ENCODE data around the gene DMRT3. TPM values are rescaled to one million over a fixed set of nuclear protein-coding genes. Genes with fewer than 3 reads are reported as not detected.

DMRT3 gene
- polyA plus RNA-seq, 3 donors, result not detected

DNA sequence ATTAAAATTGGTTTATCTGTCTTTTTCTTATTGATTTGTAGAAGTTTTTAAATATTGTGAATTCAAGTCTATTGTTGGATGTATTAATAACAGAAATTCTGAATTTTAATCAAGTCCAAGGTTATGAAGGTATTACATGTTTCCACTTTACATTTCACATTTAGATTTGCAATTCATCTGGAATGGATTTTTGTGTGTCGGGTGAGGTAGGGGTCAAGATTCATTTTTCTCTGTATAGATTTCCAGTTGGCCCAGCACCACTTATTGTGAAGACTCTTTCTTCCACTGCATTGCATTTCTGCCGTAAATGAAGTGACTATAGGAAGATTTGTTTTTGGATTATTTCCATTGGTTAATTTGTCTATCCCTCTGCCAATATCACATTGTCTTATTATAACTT, 38.2 kb downstream of the DMRT3 start:
- Mint-ChIP-seq H3K27ac (no peak overlapping the region), H3K27me3 (ENCODE audit: low read depth in 3 of 3) (peaks cover 7 to 32% (median 11%) of the 10 kb centered on the region in 3 donors), H3K36me3 (no peaks in the 10 kb centered on the region), H3K4me3 (peak overlapping the region in 1 of 2 donors; percentile 26), H3K9me3 (peaks cover 0 to 2% (median 0%) of the 10 kb centered on the region in 7 donors), H3K4me1 (peaks cover 9% of the 10 kb centered on the region)
- Histone ChIP-seq H3K36me3 (replicated peaks in 1 of 2; ENCODE audit: control insufficient read depth in 1 of 2, insufficient read depth in 2 of 2, low read length in 2 of 2) (no peaks in the 10 kb centered on the region), H2AFZ (ENCODE audit: insufficient read depth, low read depth, low read length, poor library complexity, severe bottlenecking) (no peak overlapping the region), H3K79me2 (ENCODE audit: insufficient read depth, low read length) (no peaks in the 10 kb centered on the region), H3K27me3 (ENCODE audit: control insufficient read depth in 2 of 2, insufficient read depth in 2 of 2, low read length in 2 of 2) (peaks cover 8 to 14% of the 10 kb centered on the region in 2 donors), H3K4me3 (replicated peaks in 1 of 3; ENCODE audit: low read depth in 2 of 3, low read length in 3 of 3) (no peak overlapping the region), H3K27ac (ENCODE audit: low read depth in 1 of 2, low read length in 2 of 2) (no peak overlapping the region), H3K4me2 (replicated peaks; ENCODE audit: extremely low read depth, low read length, poor library complexity, severe bottlenecking) (no peak overlapping the region), H3K9me3 (replicated peaks in 1 of 2; ENCODE audit: control insufficient read depth in 1 of 2, insufficient read depth in 1 of 2, low read length in 2 of 2) (no peaks in the 10 kb centered on the region), H3K4me1 (ENCODE audit: control insufficient read depth in 1 of 2, insufficient read depth in 2 of 2, low read length in 2 of 2) (peaks cover 14 to 17% of the 10 kb centered on the region in 2 donors), H3K9ac (ENCODE audit: insufficient read depth, low read length, poor library complexity, severe bottlenecking) (no peak overlapping the region), H4K20me1 (ENCODE audit: insufficient read depth, low read length) (no peaks in the 10 kb centered on the region)
- no CpG with 5 or more reads among the region's 2 CpGs for WGBS (ENCODE audit: insufficient coverage)
- TF ChIP-seq CTCF (IDR thresholded peaks at IDR 0.05), result no peak
- no peak for DNase-seq
- intact Hi-C loops (cut with micrococcal nuclease), result no loop called here

DNA sequence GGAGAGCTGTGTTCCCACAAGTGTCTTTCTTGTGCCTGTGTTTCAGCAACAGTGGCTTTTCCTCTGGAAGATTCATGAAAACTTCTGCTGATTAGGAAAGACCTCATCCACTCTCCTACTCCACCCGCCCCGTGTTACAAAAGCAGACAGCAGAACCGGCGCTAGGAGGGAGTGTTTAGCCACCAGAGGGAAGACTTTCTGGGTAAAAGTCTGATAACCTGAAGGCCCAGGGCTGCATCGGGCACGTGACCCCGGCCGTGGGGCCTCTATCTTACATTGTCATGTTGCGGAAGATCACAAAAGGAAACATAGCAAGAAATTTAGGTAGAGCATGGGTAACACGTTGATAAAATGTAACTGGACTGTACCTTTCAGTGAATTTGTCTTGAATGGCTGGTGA, 41.7 kb downstream of the DMRT3 start:
- H2AFZ ChIP-seq (ENCODE audit: insufficient read depth, low read depth, low read length, poor library complexity, severe bottlenecking), result no peak overlapping the region
- no peak overlapping the region for H3K9ac ChIP-seq (ENCODE audit: insufficient read depth, low read length, poor library complexity, severe bottlenecking)
- peak in 1 of 3 donors; percentile 32 for DNase-seq
- no peak overlapping the region for H3K27ac ChIP-seq (ENCODE audit: low read depth in 1 of 2, low read length in 2 of 2)
- H3K4me1 ChIP-seq (ENCODE audit: control insufficient read depth in 1 of 2, insufficient read depth in 2 of 2, low read length in 2 of 2), result peaks cover 2 to 5% of the 10 kb centered on the region in 2 donors
- H3K9me3 Mint-ChIP-seq, result peaks cover 0 to 14% (median 10%) of the 10 kb centered on the region in 7 donors
- 7% methylated on average over 6 of the region's 10 CpGs for WGBS (ENCODE audit: insufficient coverage)
- no peaks in the 10 kb centered on the region for H3K36me3 Mint-ChIP-seq
- no peaks in the 10 kb centered on the region for H3K9me3 ChIP-seq (replicated peaks in 1 of 2; ENCODE audit: control insufficient read depth in 1 of 2, insufficient read depth in 1 of 2, low read length in 2 of 2)
- H3K4me2 ChIP-seq (replicated peaks; ENCODE audit: extremely low read depth, low read length, poor library complexity, severe bottlenecking), result no peak overlapping the region
- H3K4me1 Mint-ChIP-seq, result peaks cover 6% of the 10 kb centered on the region
- no peaks in the 10 kb centered on the region for H4K20me1 ChIP-seq (ENCODE audit: insufficient read depth, low read length)
- no peak overlapping the region for H3K4me3 ChIP-seq (replicated peaks in 1 of 3; ENCODE audit: low read depth in 2 of 3, low read length in 3 of 3)
- peak overlapping the region in 1 of 7 donors; percentile 81 for H3K27ac Mint-ChIP-seq
- no peaks in the 10 kb centered on the region for H3K79me2 ChIP-seq (ENCODE audit: insufficient read depth, low read length)
- TF ChIP-seq CTCF (IDR thresholded peaks at IDR 0.05), result no peak
- H3K27me3 Mint-ChIP-seq (ENCODE audit: low read depth in 3 of 3), result peaks cover 15 to 46% (median 16%) of the 10 kb centered on the region in 3 donors
- H3K36me3 ChIP-seq (replicated peaks in 1 of 2; ENCODE audit: control insufficient read depth in 1 of 2, insufficient read depth in 2 of 2, low read length in 2 of 2), result no peaks in the 10 kb centered on the region
- peaks cover 22 to 24% of the 10 kb centered on the region in 2 donors for H3K27me3 ChIP-seq (ENCODE audit: control insufficient read depth in 2 of 2, insufficient read depth in 2 of 2, low read length in 2 of 2)
- intact Hi-C loops (cut with micrococcal nuclease), result no loop called here
- peak overlapping the region in 1 of 2 donors; percentile 37 for H3K4me3 Mint-ChIP-seq
